DMS 273 (cell line): ENCODE results near the gene SPATS2L.

ENCODE experiments used
- DNase-seq: peaks from one replicate; lab custom pipeline; 2025; ENCODE audit not compliant: unreplicated experiment; lab: John Stamatoyannopoulos, UW

SPATS2L gene

GRCh38 chr2:200348897-200349563 lies 42.5 kb downstream of the SPATS2L start:
- DNase-seq = no peak

GRCh38 chr2:200349868-200350267 lies 43.4 kb downstream of the SPATS2L start:
- no peak for DNase-seq

GRCh38 chr2:200350850-200351285 lies 44.4 kb downstream of the SPATS2L start:
- no peak for DNase-seq

- DNase-seq = no peak
Measured at GRCh38 chr2:200351815-200352214, 45.3 kb downstream of the SPATS2L start.

GRCh38 chr2:200352636-200353035 lies 46.1 kb downstream of the SPATS2L start:
- no peak for DNase-seq

- no peak for DNase-seq
Measured at GRCh38 chr2:200353120-200353519, 46.6 kb downstream of the SPATS2L start.

- no peak for DNase-seq
Measured at GRCh38 chr2:200353874-200354273, 47.4 kb downstream of the SPATS2L start.

GRCh38 chr2:200354833-200355751 lies 48.6 kb downstream of the SPATS2L start:
- no peak for DNase-seq

GRCh38 chr2:200356321-200356720 lies 49.8 kb downstream of the SPATS2L start:
- DNase-seq = no peak

- peak; percentile 16 for DNase-seq
Measured at GRCh38 chr2:200356857-200357384, 50.4 kb downstream of the SPATS2L start.

GRCh38 chr2:200357845-200358244 lies 51.4 kb downstream of the SPATS2L start:
- no peak for DNase-seq

GRCh38 chr2:200359552-200359951 lies 53.1 kb downstream of the SPATS2L start:
- DNase-seq = no peak

- DNase-seq = no peak
Measured at GRCh38 chr2:200360364-200360763, 53.9 kb downstream of the SPATS2L start.

GRCh38 chr2:200362202-200362917 lies 55.9 kb downstream of the SPATS2L start:
- DNase-seq = no peak

GRCh38 chr2:200363279-200363678 lies 56.8 kb downstream of the SPATS2L start:
- no peak for DNase-seq

GRCh38 chr2:200364142-200364541 lies 57.6 kb downstream of the SPATS2L start:
- no peak for DNase-seq

- no peak for DNase-seq
Measured at GRCh38 chr2:200364620-200365019, 58.1 kb downstream of the SPATS2L start.

- DNase-seq = no peak
Measured at GRCh38 chr2:200365209-200365608, 58.7 kb downstream of the SPATS2L start.

- no peak for DNase-seq
Measured at GRCh38 chr2:200367155-200367554, 60.7 kb downstream of the SPATS2L start.

- no peak for DNase-seq
Measured at GRCh38 chr2:200369886-200370285, 63.4 kb downstream of the SPATS2L start.

- DNase-seq = no peak
Measured at GRCh38 chr2:200373231-200373630, 66.7 kb downstream of the SPATS2L start.
